Panc1 (cell line): ENCODE results near the gene PROS1. TPM values are rescaled to one million over a fixed set of nuclear protein-coding genes. Genes with fewer than 3 reads are reported as not detected.
A peak's percentile ranks its signal among the peaks of the same experiment; 100 is the strongest.
"Not testable (repeated sequence)": the region's sequence is repeated elsewhere in the genome, so short reads cannot be mapped to it uniquely, and the experiment has no call there.

Source experiments
- ATAC-seq: fragments of 200-7000 bp; cut with Tn5 transposase; 2 replicates; pipeline ENCODE4 v1.9.1; 2020; ENCODE audit warnings: mild to moderate bottlenecking, moderate library complexity
- BruUV-seq: library from RNA; stranded (reverse); fragments of 400-500 nt; replicated peaks from 2 replicates; lab custom pipeline; 2021; lab: Mats Ljungman, UMichigan
- CTCF ChIA-PET: fragments of 300-600 bp; sonication (Branson Sonifier 250); formaldehyde crosslinking; loops from one replicate; lab custom pipeline; 2022; ENCODE audit warnings: antibody characterized with exemption; lab: Charles Lee
- POLR2A ChIA-PET: fragments of 300-600 bp; sonication (Branson Sonifier 250); formaldehyde crosslinking; loops from one replicate; lab custom pipeline; 2022; ENCODE audit warnings: antibody characterized with exemption; lab: Charles Lee
- DNase-seq: peaks from one replicate; pipeline ENCODE4 v3.0.0-alpha.2; 2010; ENCODE audit warnings: low read depth, low spot score
- H3K27ac ChIP-seq: 2 replicates; pipeline ENCODE4 v1.5.1; 2011; ENCODE audit warnings: mild to moderate bottlenecking, low read length, inconsistent platforms
- H3K27me3 ChIP-seq: fragments of 200-500 bp; sonication (Bioruptor generic); 2 replicates; pipeline ENCODE4 v1.6.0; 2014; ENCODE audit warnings: low read length, inconsistent platforms; ENCODE audit not compliant: control insufficient read depth, insufficient read depth
- H3K36me3 ChIP-seq: fragments of 200-500 bp; sonication (Bioruptor generic); 2 replicates; pipeline ENCODE4 v1.5.1; 2014; ENCODE audit warnings: inconsistent platforms, mild to moderate bottlenecking, low read length, moderate library complexity; ENCODE audit not compliant: control insufficient read depth, insufficient read depth
- H3K4me1 ChIP-seq: 2 replicates; pipeline ENCODE4 v1.5.1; 2011; ENCODE audit warnings: inconsistent platforms, mild to moderate bottlenecking, low read length, moderate library complexity; ENCODE audit not compliant: control insufficient read depth, insufficient read depth
- H3K4me3 ChIP-seq, 2 experiments: 2 replicates each; pipeline ENCODE4 v1.5.1; 2011 to 2012; ENCODE audit warnings: low read depth in 2 of 2, low read length in 2 of 2, mild to moderate bottlenecking in 2 of 2, inconsistent platforms in 1 of 2, moderate library complexity in 1 of 2
- H3K9me3 ChIP-seq: fragments of 200-500 bp; sonication (Bioruptor generic); 2 replicates; pipeline ENCODE4 v1.5.1; 2014; ENCODE audit warnings: low read depth, mild to moderate bottlenecking, inconsistent platforms, low read length, moderate library complexity; ENCODE audit not compliant: control insufficient read depth, insufficient read depth
- POLR2AphosphoS5 ChIP-seq: IDR thresholded peaks from 2 replicates; pipeline ENCODE4 v1.6.1; 2012; ENCODE audit warnings: mild to moderate bottlenecking, low read depth, low read length, moderate library complexity
- in situ Hi-C: cut with HindIII; loops from 2 replicates; pipeline ENCODE4 v1.10.0; 2016; ENCODE audit warnings: low sequenced_read_pairs, low pct_unique_long_range_greater_than_20kb
- intact Hi-C: fragments of 100-400 bp; cut with micrococcal nuclease; formaldehyde crosslinking; loops from one replicate; pipeline ENCODE4 v1.10.0; 2022; ENCODE audit not compliant: unreplicated experiment
- total RNA-seq: library from RNA; stranded (reverse); gene quantifications from one replicate; pipeline ENCODE4 v1.2.1, GENCODE V29; 2021; ENCODE audit not compliant: unreplicated experiment
- TF ChIP-seq, protein P1 (sequence below), 2 experiments: IDR thresholded peaks; 2 replicates each; pipeline ENCODE4 v1.6.1; 2011 to 2012; ENCODE audit warnings: low read depth in 2 of 2, control low read depth in 1 of 2, low read length in 1 of 2, mild to moderate bottlenecking in 1 of 2, moderate library complexity in 1 of 2; ENCODE audit not compliant: insufficient read depth in 1 of 2

The PROS1 gene
- total RNA-seq, 1 experiment from 2014 or later: 16.8 TPM

DNA sequence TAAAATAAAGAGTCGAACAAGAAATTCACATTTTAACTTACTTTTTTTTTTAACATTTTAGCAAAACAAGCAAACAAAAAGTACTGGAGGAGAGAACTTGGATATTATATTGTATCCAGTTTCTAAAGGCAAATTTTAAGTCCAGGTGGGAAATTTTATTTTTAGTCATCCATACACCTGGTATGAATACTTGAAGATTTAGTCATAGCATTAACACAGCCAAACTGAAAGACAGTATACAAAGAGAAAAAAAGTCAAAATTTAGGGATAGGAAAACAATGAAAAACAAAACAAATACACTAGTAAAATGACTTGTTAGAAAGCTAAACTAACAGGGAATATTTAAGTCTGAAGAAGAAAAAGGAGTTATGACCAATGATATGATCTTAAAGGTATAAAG lies 69.1 kb downstream of the PROS1 start:
- intact Hi-C loops (no loop called here), in situ Hi-C loops (no loop called here)
- ChIA-PET CTCF (no interaction called here), POLR2A (no interaction called here)
- H3K9me3 ChIP-seq: no peaks in the 10 kb centered on the region
- no peaks in the 10 kb centered on the region for H3K27me3 ChIP-seq
- no peaks in the 10 kb centered on the region for H3K36me3 ChIP-seq
- BruUV-seq: no TSS peak
- no peaks in the 10 kb centered on the region for H3K4me1 ChIP-seq
- H3K4me3 ChIP-seq: no peak overlapping the region
- DNase-seq (no peak), ATAC-seq (no peak)
- no peak for TF ChIP-seq POLR2AphosphoS5
- TF ChIP-seq, protein P1, sequence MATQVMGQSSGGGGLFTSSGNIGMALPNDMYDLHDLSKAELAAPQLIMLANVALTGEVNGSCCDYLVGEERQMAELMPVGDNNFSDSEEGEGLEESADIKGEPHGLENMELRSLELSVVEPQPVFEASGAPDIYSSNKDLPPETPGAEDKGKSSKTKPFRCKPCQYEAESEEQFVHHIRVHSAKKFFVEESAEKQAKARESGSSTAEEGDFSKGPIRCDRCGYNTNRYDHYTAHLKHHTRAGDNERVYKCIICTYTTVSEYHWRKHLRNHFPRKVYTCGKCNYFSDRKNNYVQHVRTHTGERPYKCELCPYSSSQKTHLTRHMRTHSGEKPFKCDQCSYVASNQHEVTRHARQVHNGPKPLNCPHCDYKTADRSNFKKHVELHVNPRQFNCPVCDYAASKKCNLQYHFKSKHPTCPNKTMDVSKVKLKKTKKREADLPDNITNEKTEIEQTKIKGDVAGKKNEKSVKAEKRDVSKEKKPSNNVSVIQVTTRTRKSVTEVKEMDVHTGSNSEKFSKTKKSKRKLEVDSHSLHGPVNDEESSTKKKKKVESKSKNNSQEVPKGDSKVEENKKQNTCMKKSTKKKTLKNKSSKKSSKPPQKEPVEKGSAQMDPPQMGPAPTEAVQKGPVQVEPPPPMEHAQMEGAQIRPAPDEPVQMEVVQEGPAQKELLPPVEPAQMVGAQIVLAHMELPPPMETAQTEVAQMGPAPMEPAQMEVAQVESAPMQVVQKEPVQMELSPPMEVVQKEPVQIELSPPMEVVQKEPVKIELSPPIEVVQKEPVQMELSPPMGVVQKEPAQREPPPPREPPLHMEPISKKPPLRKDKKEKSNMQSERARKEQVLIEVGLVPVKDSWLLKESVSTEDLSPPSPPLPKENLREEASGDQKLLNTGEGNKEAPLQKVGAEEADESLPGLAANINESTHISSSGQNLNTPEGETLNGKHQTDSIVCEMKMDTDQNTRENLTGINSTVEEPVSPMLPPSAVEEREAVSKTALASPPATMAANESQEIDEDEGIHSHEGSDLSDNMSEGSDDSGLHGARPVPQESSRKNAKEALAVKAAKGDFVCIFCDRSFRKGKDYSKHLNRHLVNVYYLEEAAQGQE (IDR thresholded peaks at IDR 0.05; ENCODE audit: insufficient read depth in 1 of 2, low read depth in 2 of 2, low read length in 1 of 2): no peak
- H3K27ac ChIP-seq: no peak overlapping the region

GRCh38 chr3:93878250-93879017 lies 95.3 kb downstream of the PROS1 start:
- H3K27ac ChIP-seq, intact Hi-C loops, in situ Hi-C loops, POLR2A ChIA-PET, CTCF ChIA-PET, BruUV-seq, ATAC-seq, H3K9me3 ChIP-seq, H3K4me3 ChIP-seq, DNase-seq, H3K4me1 ChIP-seq, H3K36me3 ChIP-seq, H3K27me3 ChIP-seq: not testable (repeated sequence)

DNA sequence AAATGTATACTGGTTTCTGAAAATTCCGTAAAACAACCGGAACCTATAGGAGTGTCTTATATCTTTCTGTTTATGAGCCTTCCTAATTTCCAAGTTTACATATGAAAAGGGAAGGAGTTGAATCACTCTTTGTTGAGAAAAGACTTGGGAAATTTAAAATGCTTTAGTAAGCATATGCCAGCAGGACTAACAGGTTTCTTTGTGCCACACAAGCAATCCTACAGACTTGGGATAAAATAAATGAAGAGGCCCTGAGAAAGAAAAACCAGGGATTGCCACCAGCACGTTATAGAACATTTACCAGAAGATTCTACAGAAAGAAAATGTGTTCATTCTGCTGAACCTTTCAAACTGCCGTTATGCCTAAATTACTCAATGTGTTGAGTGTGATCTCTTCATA lies 96.3 kb downstream of the PROS1 start:
- H3K4me1 ChIP-seq, intact Hi-C loops, DNase-seq, CTCF ChIA-PET, H3K36me3 ChIP-seq, POLR2A ChIA-PET, H3K27ac ChIP-seq, H3K4me3 ChIP-seq, H3K27me3 ChIP-seq, H3K9me3 ChIP-seq, ATAC-seq, in situ Hi-C loops, BruUV-seq: not testable (repeated sequence)

DNA sequence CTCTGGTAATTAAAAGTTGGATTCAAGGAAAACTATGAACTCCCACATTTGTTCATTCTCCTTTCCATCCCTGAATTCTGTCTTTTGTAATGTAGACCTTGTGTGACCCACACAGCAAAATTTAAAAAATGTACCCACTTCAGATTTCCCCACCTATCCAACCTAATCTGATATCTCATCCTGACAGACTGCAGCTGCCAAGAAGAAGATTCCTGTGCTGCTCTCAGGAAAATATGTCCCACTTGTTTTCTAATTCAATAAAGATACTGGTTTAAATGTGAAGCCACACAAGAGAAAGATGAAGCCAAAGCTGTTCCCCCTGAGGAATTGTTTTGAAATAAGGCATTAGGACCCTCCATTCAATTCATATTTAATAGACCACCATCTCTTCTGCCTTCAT lies 100.3 kb downstream of the PROS1 start:
- H3K27me3 ChIP-seq, H3K4me3 ChIP-seq, H3K9me3 ChIP-seq, POLR2A ChIA-PET, ATAC-seq, intact Hi-C loops, H3K27ac ChIP-seq, CTCF ChIA-PET, DNase-seq, H3K36me3 ChIP-seq, in situ Hi-C loops, H3K4me1 ChIP-seq: not testable (repeated sequence)
- TSS peak; percentile 94 for BruUV-seq
